Measurements from ENCODE around the gene CD80.

CD80 gene

DNA sequence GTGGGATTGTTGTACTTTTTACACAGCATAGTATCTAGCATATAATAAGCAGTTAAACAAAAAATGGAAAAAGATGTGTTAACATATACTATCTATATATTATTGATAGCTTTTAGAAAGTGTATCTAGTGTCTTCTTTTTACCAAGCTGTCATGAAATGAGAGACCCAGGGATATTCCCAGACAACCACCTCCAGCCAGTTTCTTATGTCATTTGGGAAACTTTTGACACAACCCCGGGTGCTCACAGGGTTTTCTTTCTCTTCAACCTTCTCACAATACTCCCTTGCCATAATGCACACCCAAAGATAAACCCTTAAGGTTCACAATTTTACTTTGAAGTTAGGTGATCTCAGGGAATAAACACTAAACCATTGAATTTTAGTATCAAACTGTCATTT is 33.4 kb upstream of the CD80 start:
- no peak for DNase-seq (ENCODE audit: extremely low read depth, low read depth)
- TF ChIP-seq, protein P1, sequence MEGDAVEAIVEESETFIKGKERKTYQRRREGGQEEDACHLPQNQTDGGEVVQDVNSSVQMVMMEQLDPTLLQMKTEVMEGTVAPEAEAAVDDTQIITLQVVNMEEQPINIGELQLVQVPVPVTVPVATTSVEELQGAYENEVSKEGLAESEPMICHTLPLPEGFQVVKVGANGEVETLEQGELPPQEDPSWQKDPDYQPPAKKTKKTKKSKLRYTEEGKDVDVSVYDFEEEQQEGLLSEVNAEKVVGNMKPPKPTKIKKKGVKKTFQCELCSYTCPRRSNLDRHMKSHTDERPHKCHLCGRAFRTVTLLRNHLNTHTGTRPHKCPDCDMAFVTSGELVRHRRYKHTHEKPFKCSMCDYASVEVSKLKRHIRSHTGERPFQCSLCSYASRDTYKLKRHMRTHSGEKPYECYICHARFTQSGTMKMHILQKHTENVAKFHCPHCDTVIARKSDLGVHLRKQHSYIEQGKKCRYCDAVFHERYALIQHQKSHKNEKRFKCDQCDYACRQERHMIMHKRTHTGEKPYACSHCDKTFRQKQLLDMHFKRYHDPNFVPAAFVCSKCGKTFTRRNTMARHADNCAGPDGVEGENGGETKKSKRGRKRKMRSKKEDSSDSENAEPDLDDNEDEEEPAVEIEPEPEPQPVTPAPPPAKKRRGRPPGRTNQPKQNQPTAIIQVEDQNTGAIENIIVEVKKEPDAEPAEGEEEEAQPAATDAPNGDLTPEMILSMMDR (IDR thresholded peaks at IDR 0.05; ENCODE audit: low read depth, low read length, missing control alignments) = no peak
- H3K4me3 ChIP-seq (replicated peaks; ENCODE audit: low read depth, low read length) = no peak overlapping the region

DNA sequence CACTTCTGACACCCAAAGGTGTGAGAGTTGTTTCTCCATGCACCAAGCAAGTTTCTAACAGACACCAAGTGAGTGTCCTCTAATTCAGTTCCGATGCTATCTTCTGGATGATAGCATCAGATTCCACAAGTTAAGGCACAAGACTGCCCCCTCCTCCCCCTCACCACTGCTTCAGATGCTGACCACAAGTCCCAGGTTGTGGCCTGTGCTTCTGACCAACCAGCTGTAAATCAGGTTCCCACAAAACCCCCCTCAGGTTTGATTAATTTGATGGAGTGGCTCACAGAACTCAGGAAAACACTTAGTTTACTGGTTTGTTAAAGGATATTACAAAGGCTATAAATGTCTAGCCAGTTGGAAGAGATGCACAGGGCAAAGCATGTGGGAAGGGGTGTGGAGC is 31.3 kb upstream of the CD80 start:
- TF ChIP-seq, protein P1 (IDR thresholded peaks at IDR 0.05; ENCODE audit: low read depth, low read length, missing control alignments) = no peak
- no peak overlapping the region for H3K4me3 ChIP-seq (replicated peaks; ENCODE audit: low read depth, low read length)

GRCh38 chr3:119589102-119589773 is 29.8 kb upstream of the CD80 start:
- DNase-seq (ENCODE audit: extremely low read depth, low read depth) = no peak
- H3K4me3 ChIP-seq (replicated peaks; ENCODE audit: low read depth, low read length) = no peak overlapping the region
- TF ChIP-seq, protein P1 (IDR thresholded peaks at IDR 0.05; ENCODE audit: low read depth, low read length, missing control alignments) = no peak

More for the DNA sequence above, 31.3 kb upstream of the CD80 start:
- DNase-seq (ENCODE audit: extremely low read depth, low read depth) = no peak

DNA sequence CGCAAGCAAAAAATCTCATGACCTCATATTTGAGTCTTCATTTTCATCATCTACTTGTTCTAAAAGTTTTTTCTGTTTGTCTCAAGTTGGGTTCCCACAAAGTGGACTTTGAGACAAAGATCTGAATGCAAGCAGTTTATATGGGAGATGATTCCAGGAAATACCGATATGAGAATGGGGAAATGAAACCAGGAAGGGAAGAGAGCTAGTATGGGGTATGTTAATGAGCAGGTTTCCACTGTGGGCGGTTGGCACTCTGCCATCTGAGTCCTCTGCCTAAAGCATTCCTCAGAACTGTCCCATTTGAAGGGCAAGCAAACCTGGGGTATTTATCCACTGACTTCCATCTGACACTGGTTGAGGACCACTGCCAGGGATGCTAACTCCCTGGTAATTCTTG is 28.7 kb upstream of the CD80 start:
- no peak for DNase-seq (ENCODE audit: extremely low read depth, low read depth)
- H3K4me3 ChIP-seq (replicated peaks; ENCODE audit: low read depth, low read length) = no peak overlapping the region
- TF ChIP-seq, protein P1 (IDR thresholded peaks at IDR 0.05; ENCODE audit: low read depth, low read length, missing control alignments) = no peak

- DNase-seq (ENCODE audit: extremely low read depth, low read depth) = no peak
- H3K4me3 ChIP-seq (replicated peaks; ENCODE audit: low read depth, low read length) = no peak overlapping the region
- TF ChIP-seq, protein P1 (IDR thresholded peaks at IDR 0.05; ENCODE audit: low read depth, low read length, missing control alignments) = no peak
These were observed 27.3 kb upstream of the CD80 start for GRCh38 chr3:119586733-119587172.

DNA sequence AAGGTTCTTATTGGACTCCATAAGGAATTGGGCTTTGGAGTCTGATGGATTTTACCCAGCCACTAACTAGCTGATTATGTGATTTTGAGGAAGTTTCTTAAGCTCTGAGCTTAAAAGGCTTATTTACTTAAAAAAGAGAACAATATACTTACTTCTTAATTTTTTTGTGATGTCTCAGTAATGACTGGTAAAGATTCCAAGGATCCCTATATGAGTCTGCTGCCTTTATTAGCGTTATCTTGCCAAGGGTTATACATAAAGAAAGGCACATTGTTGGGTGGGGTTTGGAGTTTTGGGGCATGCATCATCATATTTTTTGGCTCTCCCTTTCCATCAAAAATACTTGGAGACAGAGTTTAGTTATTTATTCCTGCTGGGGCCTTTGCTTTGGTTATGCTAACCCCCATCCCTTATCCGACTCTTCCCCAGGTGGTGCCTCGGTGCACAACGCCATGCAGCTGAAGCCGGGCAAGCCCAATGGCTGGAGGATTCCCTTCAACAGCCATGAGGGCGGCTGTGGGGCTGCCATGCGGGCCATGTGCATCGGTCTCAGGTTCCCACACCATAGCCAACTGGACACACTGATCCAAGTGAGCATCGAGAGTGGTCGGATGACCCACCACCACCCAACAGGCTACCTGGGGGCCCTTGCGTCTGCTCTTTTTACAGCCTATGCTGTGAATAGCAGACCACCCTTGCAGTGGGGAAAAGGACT is 26.6 kb upstream of the CD80 start:
- TF ChIP-seq, protein P1 (IDR thresholded peaks at IDR 0.05; ENCODE audit: low read depth, low read length, missing control alignments) = no peak
- H3K4me3 ChIP-seq (replicated peaks; ENCODE audit: low read depth, low read length) = no peak overlapping the region
- no peak for DNase-seq (ENCODE audit: extremely low read depth, low read depth)
